Thyroid gland (tissue), 4 donors: ENCODE measurements around the gene SOD2.

Experiments used
- POLR2A ChIP-seq, 2 donors: fragments of 450-650 bp; IDR thresholded peaks; one replicate each; pipeline ENCODE4 v1.6.1; 2017; ENCODE audit warnings: antibody characterized with exemption in 2 of 2, mild to moderate bottlenecking in 2 of 2, moderate library complexity in 1 of 2
- TF ChIP-seq, protein P1 (sequence below), 6 experiments: fragments of 200-600 bp in 3 of 6; fragments of 450-650 bp in 3 of 6; sonication (generic) in 3 of 6; IDR thresholded peaks; one replicate each; pipeline ENCODE4 v1.5.1; 2016 to 2019; ENCODE audit warnings: antibody characterized with exemption in 6 of 6, mild to moderate bottlenecking in 2 of 6, inconsistent platforms in 1 of 6, moderate library complexity in 1 of 6

- TF ChIP-seq, protein P1, sequence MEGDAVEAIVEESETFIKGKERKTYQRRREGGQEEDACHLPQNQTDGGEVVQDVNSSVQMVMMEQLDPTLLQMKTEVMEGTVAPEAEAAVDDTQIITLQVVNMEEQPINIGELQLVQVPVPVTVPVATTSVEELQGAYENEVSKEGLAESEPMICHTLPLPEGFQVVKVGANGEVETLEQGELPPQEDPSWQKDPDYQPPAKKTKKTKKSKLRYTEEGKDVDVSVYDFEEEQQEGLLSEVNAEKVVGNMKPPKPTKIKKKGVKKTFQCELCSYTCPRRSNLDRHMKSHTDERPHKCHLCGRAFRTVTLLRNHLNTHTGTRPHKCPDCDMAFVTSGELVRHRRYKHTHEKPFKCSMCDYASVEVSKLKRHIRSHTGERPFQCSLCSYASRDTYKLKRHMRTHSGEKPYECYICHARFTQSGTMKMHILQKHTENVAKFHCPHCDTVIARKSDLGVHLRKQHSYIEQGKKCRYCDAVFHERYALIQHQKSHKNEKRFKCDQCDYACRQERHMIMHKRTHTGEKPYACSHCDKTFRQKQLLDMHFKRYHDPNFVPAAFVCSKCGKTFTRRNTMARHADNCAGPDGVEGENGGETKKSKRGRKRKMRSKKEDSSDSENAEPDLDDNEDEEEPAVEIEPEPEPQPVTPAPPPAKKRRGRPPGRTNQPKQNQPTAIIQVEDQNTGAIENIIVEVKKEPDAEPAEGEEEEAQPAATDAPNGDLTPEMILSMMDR (IDR thresholded peaks at IDR 0.05) = no peak
- no peak for TF ChIP-seq POLR2A (IDR thresholded peaks at IDR 0.05)
Observed at GRCh38 chr6:159729598-159730331, 36.7 kb upstream of the SOD2 start.
